ENCODE data around the gene PIK3R6. TPM values are rescaled to one million over a fixed set of nuclear protein-coding genes. Genes with fewer than 3 reads are reported as not detected.

The PIK3R6 gene
- total and polyA plus RNA-seq, 5 donors = 0.36 to 0.91 (median 0.86) TPM

- intact Hi-C loops (cut with DNase I) = loop anchor here in 3 of 4 donors (5.0 to 10.0 kb wide), 3 partner anchors 374 to 384 kb away; no protein-coding TSS in a partner anchor
- H3K9me3 ChIP-seq (ENCODE audit: control insufficient read depth, low read length) = no peaks in the 10 kb centered on the region
- WGBS = 90% methylated on average over 2 of the region's 2 CpGs
- no peaks in the 10 kb centered on the region for H3K27me3 ChIP-seq (ENCODE audit: control insufficient read depth, insufficient read depth)
- no peak overlapping the region for H3K4me3 ChIP-seq (ENCODE audit: low read length)
- DNase-seq = no peak
- ATAC-seq = no peak
- H3K27ac ChIP-seq (ENCODE audit: low read length) = no peak overlapping the region
- H3K4me1 ChIP-seq (ENCODE audit: control insufficient read depth, insufficient read depth, low read length) = no peaks in the 10 kb centered on the region
These were observed 78.5 kb downstream of the PIK3R6 start for GRCh38 chr17:8788998-8789397.

GRCh38 chr17:8785547-8786413 lies 81.7 kb downstream of the PIK3R6 start:
- peak; percentile 74 to 93 (median 92) for DNase-seq
- no peaks in the 10 kb centered on the region for H3K9me3 ChIP-seq (ENCODE audit: control insufficient read depth, low read length)
- H3K4me1 ChIP-seq (ENCODE audit: control insufficient read depth, insufficient read depth, low read length) = no peaks in the 10 kb centered on the region
- H3K27me3 ChIP-seq (ENCODE audit: control insufficient read depth, insufficient read depth) = no peaks in the 10 kb centered on the region
- intact Hi-C loops (cut with DNase I) = loop anchor here (2.0 to 10.0 kb wide), 4 partner anchors 371 to 381 kb away; no protein-coding TSS in a partner anchor
- no peak overlapping the region for H3K4me3 ChIP-seq (ENCODE audit: low read length)
- 25% methylated on average over 19 of the region's 19 CpGs for whole genome bisulfite sequencing
- peak; percentile 90 to 91 for ATAC-seq
- no peak overlapping the region for H3K27ac ChIP-seq (ENCODE audit: low read length)

GRCh38 chr17:8782176-8782575 lies 85.3 kb downstream of the PIK3R6 start:
- intact Hi-C loops (cut with DNase I) = loop anchor here in 2 of 4 donors (10.0 kb wide), 2 partner anchors 367 to 377 kb away; no protein-coding TSS in a partner anchor
- no peak overlapping the region for H3K27ac ChIP-seq (ENCODE audit: low read length)
- no peaks in the 10 kb centered on the region for H3K4me1 ChIP-seq (ENCODE audit: control insufficient read depth, insufficient read depth, low read length)
- 94% methylated on average over 1 of the region's 1 CpG for WGBS
- no peaks in the 10 kb centered on the region for H3K27me3 ChIP-seq (ENCODE audit: control insufficient read depth, insufficient read depth)
- DNase-seq (no peak), ATAC-seq (no peak)
- H3K4me3 ChIP-seq (ENCODE audit: low read length) = no peak overlapping the region
- no peaks in the 10 kb centered on the region for H3K9me3 ChIP-seq (ENCODE audit: control insufficient read depth, low read length)

GRCh38 chr17:8781776-8782175 lies 85.7 kb downstream of the PIK3R6 start:
- no peak overlapping the region for H3K4me3 ChIP-seq (ENCODE audit: low read length)
- no peaks in the 10 kb centered on the region for H3K27me3 ChIP-seq (ENCODE audit: control insufficient read depth, insufficient read depth)
- H3K4me1 ChIP-seq (ENCODE audit: control insufficient read depth, insufficient read depth, low read length) = no peaks in the 10 kb centered on the region
- H3K9me3 ChIP-seq (ENCODE audit: control insufficient read depth, low read length) = no peaks in the 10 kb centered on the region
- intact Hi-C loops (cut with DNase I) = loop anchor here in 2 of 4 donors (10.0 kb wide), 2 partner anchors 367 to 377 kb away; no protein-coding TSS in a partner anchor
- H3K27ac ChIP-seq (ENCODE audit: low read length) = no peak overlapping the region
- no peak for ATAC-seq
- 80% methylated on average over 4 of the region's 4 CpGs for WGBS
- DNase-seq = no peak

- ATAC-seq = no peak
- DNase-seq = no peak
- no peak overlapping the region for H3K4me3 ChIP-seq (ENCODE audit: low read length)
- no peaks in the 10 kb centered on the region for H3K9me3 ChIP-seq (ENCODE audit: control insufficient read depth, low read length)
- H3K4me1 ChIP-seq (ENCODE audit: control insufficient read depth, insufficient read depth, low read length) = no peaks in the 10 kb centered on the region
- H3K27me3 ChIP-seq (ENCODE audit: control insufficient read depth, insufficient read depth) = no peaks in the 10 kb centered on the region
- intact Hi-C loops (cut with DNase I) = no loop called here
- WGBS = 72% methylated on average over 1 of the region's 1 CpG
- no peak overlapping the region for H3K27ac ChIP-seq (ENCODE audit: low read length)
These were observed 90.6 kb downstream of the PIK3R6 start for GRCh38 chr17:8776881-8777280.

GRCh38 chr17:8776248-8776647 lies 91.2 kb downstream of the PIK3R6 start:
- no peaks in the 10 kb centered on the region for H3K4me1 ChIP-seq (ENCODE audit: control insufficient read depth, insufficient read depth, low read length)
- no peak overlapping the region for H3K4me3 ChIP-seq (ENCODE audit: low read length)
- H3K27ac ChIP-seq (ENCODE audit: low read length) = no peak overlapping the region
- ATAC-seq (no peak), DNase-seq (no peak)
- H3K9me3 ChIP-seq (ENCODE audit: control insufficient read depth, low read length) = no peaks in the 10 kb centered on the region
- no peaks in the 10 kb centered on the region for H3K27me3 ChIP-seq (ENCODE audit: control insufficient read depth, insufficient read depth)
- intact Hi-C loops (cut with DNase I) = no loop called here

- no peaks in the 10 kb centered on the region for H3K4me1 ChIP-seq (ENCODE audit: control insufficient read depth, insufficient read depth, low read length)
- no peak for DNase-seq
- intact Hi-C loops (cut with DNase I) = no loop called here
- no peak overlapping the region for H3K27ac ChIP-seq (ENCODE audit: low read length)
- no peak overlapping the region for H3K4me3 ChIP-seq (ENCODE audit: low read length)
- no peaks in the 10 kb centered on the region for H3K9me3 ChIP-seq (ENCODE audit: control insufficient read depth, low read length)
- no peak for ATAC-seq
- H3K27me3 ChIP-seq (ENCODE audit: control insufficient read depth, insufficient read depth) = no peaks in the 10 kb centered on the region
- 84% methylated on average over 2 of the region's 2 CpGs for WGBS
These were observed 100.7 kb downstream of the PIK3R6 start for GRCh38 chr17:8766731-8767130.

- no peaks in the 10 kb centered on the region for H3K4me1 ChIP-seq (ENCODE audit: control insufficient read depth, insufficient read depth, low read length)
- no peaks in the 10 kb centered on the region for H3K27me3 ChIP-seq (ENCODE audit: control insufficient read depth, insufficient read depth)
- ATAC-seq (no peak), DNase-seq (no peak)
- intact Hi-C loops (cut with DNase I) = no loop called here
- H3K27ac ChIP-seq (ENCODE audit: low read length) = no peak overlapping the region
- H3K4me3 ChIP-seq (ENCODE audit: low read length) = no peak overlapping the region
- no peaks in the 10 kb centered on the region for H3K9me3 ChIP-seq (ENCODE audit: control insufficient read depth, low read length)
- WGBS = 68% methylated on average over 8 of the region's 8 CpGs
These were observed 105.5 kb downstream of the PIK3R6 start for GRCh38 chr17:8762012-8762411.

- DNase-seq (no peak), ATAC-seq (no peak)
- 89% methylated on average over 15 of the region's 15 CpGs for WGBS
- Histone ChIP-seq H3K27ac (ENCODE audit: low read length) (no peak within 1 kb of the TSS), H3K4me3 (ENCODE audit: low read length) (no peak within 1 kb of the TSS), H3K27me3 (ENCODE audit: control insufficient read depth, insufficient read depth) (no peaks in the 10 kb centered on the region), H3K9me3 (ENCODE audit: control insufficient read depth, low read length) (no peaks in the 10 kb centered on the region), H3K4me1 (ENCODE audit: control insufficient read depth, insufficient read depth, low read length) (no peaks in the 10 kb centered on the region)
- intact Hi-C loops (cut with DNase I) = loop anchor here in 1 of 4 donors (10.0 kb wide), 1 partner anchor 343 kb away; no protein-coding TSS in a partner anchor
These were observed 109.3 kb downstream of the PIK3R6 start, which contains the start of gene SPDYE4 for GRCh38 chr17:8758137-8758596. Gene SPDYE4, minus strand, starts transcription at chr17:8758546. Its CDS starts 164 bp downstream, at chr17:8758382.

- Histone ChIP-seq H3K4me1 (ENCODE audit: control insufficient read depth, insufficient read depth, low read length) (no peaks in the 10 kb centered on the region), H3K27ac (ENCODE audit: low read length) (no peak overlapping the region), H3K4me3 (ENCODE audit: low read length) (no peak overlapping the region), H3K9me3 (ENCODE audit: control insufficient read depth, low read length) (no peaks in the 10 kb centered on the region), H3K27me3 (ENCODE audit: control insufficient read depth, insufficient read depth) (no peaks in the 10 kb centered on the region)
- DNase-seq (no peak), ATAC-seq (no peak)
- WGBS = 89% methylated on average over 13 of the region's 13 CpGs
- intact Hi-C loops (cut with DNase I) = loop anchor here in 1 of 4 donors (10.0 kb wide), 1 partner anchor 342 kb away; no protein-coding TSS in a partner anchor
These were observed 110.3 kb downstream of the PIK3R6 start for GRCh38 chr17:8757189-8757588.

GRCh38 chr17:8755590-8756255 lies 111.8 kb downstream of the PIK3R6 start:
- intact Hi-C loops (cut with DNase I) = loop anchor here in 1 of 4 donors (10.0 kb wide), 1 partner anchor 341 kb away; no protein-coding TSS in a partner anchor
- Histone ChIP-seq H3K4me3 (ENCODE audit: low read length) (no peak overlapping the region), H3K9me3 (ENCODE audit: control insufficient read depth, low read length) (no peaks in the 10 kb centered on the region), H3K27ac (ENCODE audit: low read length) (no peak overlapping the region), H3K27me3 (ENCODE audit: control insufficient read depth, insufficient read depth) (no peaks in the 10 kb centered on the region), H3K4me1 (ENCODE audit: control insufficient read depth, insufficient read depth, low read length) (no peaks in the 10 kb centered on the region)
- DNase-seq = no peak
- 92% methylated on average over 12 of the region's 12 CpGs for WGBS
- no peak for ATAC-seq

All from right cardiac atrium (tissue), 5 donors.